ENCODE results near the gene ZNF878. TPM values are rescaled to one million over a fixed set of nuclear protein-coding genes. Genes with fewer than 3 reads are reported as not detected.
A peak's percentile ranks its signal among the peaks of the same experiment; 100 is the strongest.

ZNF878 gene
- total and polyA plus RNA-seq, 2 of the 13 experiments (the other 11 are each of a cell fraction or from before 2014, with no cell fraction given): 0.46 to 5.2 TPM

- TF ChIP-seq NFKB2 (CRISPR knock-in tag; IDR thresholded peaks at IDR 0.05; ENCODE audit: borderline replicate concordance) (peak; percentile 47; the same call in 1 of the 2 replicates), THAP9 (CRISPR knock-in tag; IDR thresholded peaks at IDR 0.05; ENCODE audit: borderline replicate concordance) (0 out of 2 replicates have a peak, but pooled peaks have one; percentile 58), HNRNPLL (IDR thresholded peaks at IDR 0.05; ENCODE audit: low read depth, low read length, poor library complexity, severe bottlenecking) (peak; percentile 50), MAZ (IDR thresholded peaks at IDR 0.05; ENCODE audit: borderline replicate concordance, low read depth, low read length) (no peak), MAZ (CRISPR knock-in tag; IDR thresholded peaks at IDR 0.05; ENCODE audit: low read depth) (0 out of 2 replicates have a peak, but pooled peaks have one; percentile 52), ZNF574 (CRISPR knock-in tag; IDR thresholded peaks at IDR 0.05) (peak; percentile 39; the same call in 1 of the 2 replicates), ELK4 (CRISPR knock-in tag; IDR thresholded peaks at IDR 0.05; ENCODE audit: borderline replicate concordance) (no peak), ZBTB46 (CRISPR knock-in tag; IDR thresholded peaks at IDR 0.05; ENCODE audit: borderline replicate concordance) (0 out of 2 replicates have a peak, but pooled peaks have one; percentile 40), SAP130 (CRISPR knock-in tag; IDR thresholded peaks at IDR 0.05; ENCODE audit: low read depth) (peak; percentile 77; the same call in 1 of the 2 replicates), ZNF850 (CRISPR knock-in tag; conservative IDR thresholded peaks at IDR 0.05) (no peak)
- TF ChIP-seq, protein P1, sequence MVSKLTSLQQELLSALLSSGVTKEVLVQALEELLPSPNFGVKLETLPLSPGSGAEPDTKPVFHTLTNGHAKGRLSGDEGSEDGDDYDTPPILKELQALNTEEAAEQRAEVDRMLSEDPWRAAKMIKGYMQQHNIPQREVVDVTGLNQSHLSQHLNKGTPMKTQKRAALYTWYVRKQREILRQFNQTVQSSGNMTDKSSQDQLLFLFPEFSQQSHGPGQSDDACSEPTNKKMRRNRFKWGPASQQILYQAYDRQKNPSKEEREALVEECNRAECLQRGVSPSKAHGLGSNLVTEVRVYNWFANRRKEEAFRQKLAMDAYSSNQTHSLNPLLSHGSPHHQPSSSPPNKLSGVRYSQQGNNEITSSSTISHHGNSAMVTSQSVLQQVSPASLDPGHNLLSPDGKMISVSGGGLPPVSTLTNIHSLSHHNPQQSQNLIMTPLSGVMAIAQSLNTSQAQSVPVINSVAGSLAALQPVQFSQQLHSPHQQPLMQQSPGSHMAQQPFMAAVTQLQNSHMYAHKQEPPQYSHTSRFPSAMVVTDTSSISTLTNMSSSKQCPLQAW (CRISPR knock-in tag; IDR thresholded peaks at IDR 0.05): peak; percentile 30; the same call in 1 of the 2 replicates
- TF ChIP-seq, protein P2, sequence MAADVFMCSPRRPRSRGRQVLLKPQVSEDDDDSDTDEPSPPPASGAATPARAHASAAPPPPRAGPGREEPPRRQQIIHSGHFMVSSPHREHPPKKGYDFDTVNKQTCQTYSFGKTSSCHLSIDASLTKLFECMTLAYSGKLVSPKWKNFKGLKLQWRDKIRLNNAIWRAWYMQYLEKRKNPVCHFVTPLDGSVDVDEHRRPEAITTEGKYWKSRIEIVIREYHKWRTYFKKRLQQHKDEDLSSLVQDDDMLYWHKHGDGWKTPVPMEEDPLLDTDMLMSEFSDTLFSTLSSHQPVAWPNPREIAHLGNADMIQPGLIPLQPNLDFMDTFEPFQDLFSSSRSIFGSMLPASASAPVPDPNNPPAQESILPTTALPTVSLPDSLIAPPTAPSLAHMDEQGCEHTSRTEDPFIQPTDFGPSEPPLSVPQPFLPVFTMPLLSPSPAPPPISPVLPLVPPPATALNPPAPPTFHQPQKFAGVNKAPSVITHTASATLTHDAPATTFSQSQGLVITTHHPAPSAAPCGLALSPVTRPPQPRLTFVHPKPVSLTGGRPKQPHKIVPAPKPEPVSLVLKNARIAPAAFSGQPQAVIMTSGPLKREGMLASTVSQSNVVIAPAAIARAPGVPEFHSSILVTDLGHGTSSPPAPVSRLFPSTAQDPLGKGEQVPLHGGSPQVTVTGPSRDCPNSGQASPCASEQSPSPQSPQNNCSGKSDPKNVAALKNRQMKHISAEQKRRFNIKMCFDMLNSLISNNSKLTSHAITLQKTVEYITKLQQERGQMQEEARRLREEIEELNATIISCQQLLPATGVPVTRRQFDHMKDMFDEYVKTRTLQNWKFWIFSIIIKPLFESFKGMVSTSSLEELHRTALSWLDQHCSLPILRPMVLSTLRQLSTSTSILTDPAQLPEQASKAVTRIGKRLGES (CRISPR knock-in tag; IDR thresholded peaks at IDR 0.05; ENCODE audit: borderline replicate concordance): peak; percentile 3; the same call in 1 of the 2 replicates
These were observed 17.3 kb downstream of the ZNF878 start, which contains the start of gene ZNF433 (continued) for GRCh38 chr19:12035220-12036172.
